Measurements from ENCODE around the gene HS6ST3.
A peak's percentile ranks its signal among the peaks of the same experiment; 100 is the strongest.
"Not testable (repeated sequence)": the region's sequence is repeated elsewhere in the genome, so short reads cannot be mapped to it uniquely, and the experiment has no call there.

Gene HS6ST3

GRCh38 chr13:96089749-96090239 lies at the start of gene HS6ST3:
HS6ST3 (plus strand) TSS chr13:96090107.
- DNase-seq (ENCODE audit: low spot score), result no peak
- no peaks in the 10 kb centered on the region for H3K36me3 Mint-ChIP-seq (ENCODE audit: low read depth)
- H3K9me3 Mint-ChIP-seq, result no peaks in the 10 kb centered on the region
- peaks cover 57% of the 10 kb centered on the region for H3K27me3 Mint-ChIP-seq (ENCODE audit: low read depth)
- H3K4me3 Mint-ChIP-seq, result peak within 1 kb of the TSS; percentile 40
- H3K27ac Mint-ChIP-seq, result no peak within 1 kb of the TSS
- no peaks in the 10 kb centered on the region for H3K4me1 Mint-ChIP-seq (ENCODE audit: low read depth)

GRCh38 chr13:96041326-96042110 lies 48.4 kb upstream of the HS6ST3 start:
- H3K9me3 Mint-ChIP-seq, result peaks cover 10% of the 10 kb centered on the region
- H3K36me3 Mint-ChIP-seq (ENCODE audit: low read depth), result no peaks in the 10 kb centered on the region
- DNase-seq (ENCODE audit: low spot score), result no peak
- no peaks in the 10 kb centered on the region for H3K27me3 Mint-ChIP-seq (ENCODE audit: low read depth)
- H3K4me1 Mint-ChIP-seq (ENCODE audit: low read depth), result no peaks in the 10 kb centered on the region
- no peak overlapping the region for H3K4me3 Mint-ChIP-seq
- no peak overlapping the region for H3K27ac Mint-ChIP-seq

GRCh38 chr13:96044238-96044637 lies 45.7 kb upstream of the HS6ST3 start:
- H3K27me3 Mint-ChIP-seq (ENCODE audit: low read depth), result no peaks in the 10 kb centered on the region
- H3K4me3 Mint-ChIP-seq, result no peak overlapping the region
- H3K27ac Mint-ChIP-seq, result no peak overlapping the region
- no peaks in the 10 kb centered on the region for H3K36me3 Mint-ChIP-seq (ENCODE audit: low read depth)
- H3K4me1 Mint-ChIP-seq (ENCODE audit: low read depth), result no peaks in the 10 kb centered on the region
- DNase-seq (ENCODE audit: low spot score), result no peak
- peaks cover 10% of the 10 kb centered on the region for H3K9me3 Mint-ChIP-seq

GRCh38 chr13:96046449-96047126 lies 43.3 kb upstream of the HS6ST3 start:
- H3K9me3 Mint-ChIP-seq, result peaks cover 15% of the 10 kb centered on the region

GRCh38 chr13:96050955-96051354 lies 39.0 kb upstream of the HS6ST3 start:
- not testable (repeated sequence) for H3K36me3 Mint-ChIP-seq (ENCODE audit: low read depth); H3K4me3 Mint-ChIP-seq; H3K27ac Mint-ChIP-seq; DNase-seq (ENCODE audit: low spot score); H3K4me1 Mint-ChIP-seq (ENCODE audit: low read depth)
- peaks cover 22% of the 10 kb centered on the region for H3K27me3 Mint-ChIP-seq (ENCODE audit: low read depth)
- peaks cover 11% of the 10 kb centered on the region for H3K9me3 Mint-ChIP-seq

More at GRCh38 chr13:96046449-96047126, 43.3 kb upstream of the HS6ST3 start:
- not testable (repeated sequence) for DNase-seq (ENCODE audit: low spot score); H3K4me1 Mint-ChIP-seq (ENCODE audit: low read depth); H3K27ac Mint-ChIP-seq; H3K36me3 Mint-ChIP-seq (ENCODE audit: low read depth); H3K4me3 Mint-ChIP-seq; H3K27me3 Mint-ChIP-seq (ENCODE audit: low read depth)

- not testable (repeated sequence) for H3K36me3 Mint-ChIP-seq (ENCODE audit: low read depth); H3K9me3 Mint-ChIP-seq; DNase-seq (ENCODE audit: low spot score); H3K4me3 Mint-ChIP-seq; H3K4me1 Mint-ChIP-seq (ENCODE audit: low read depth); H3K27ac Mint-ChIP-seq
- peaks cover 22% of the 10 kb centered on the region for H3K27me3 Mint-ChIP-seq (ENCODE audit: low read depth)
Measured at GRCh38 chr13:96051491-96051890, 38.4 kb upstream of the HS6ST3 start.

GRCh38 chr13:96051946-96052345 lies 38.0 kb upstream of the HS6ST3 start:
- not testable (repeated sequence) for H3K4me3 Mint-ChIP-seq, H3K9me3 Mint-ChIP-seq

GRCh38 chr13:96052656-96053002 lies 37.3 kb upstream of the HS6ST3 start:
- Mint-ChIP-seq H3K9me3 (peaks cover 6% of the 10 kb centered on the region), H3K4me1 (ENCODE audit: low read depth) (no peaks in the 10 kb centered on the region), H3K27ac (no peak overlapping the region), H3K4me3 (peak overlapping the region; percentile 75), H3K36me3 (ENCODE audit: low read depth) (no peaks in the 10 kb centered on the region), H3K27me3 (ENCODE audit: low read depth) (peaks cover 22% of the 10 kb centered on the region)
- DNase-seq (ENCODE audit: low spot score), result no peak

More at GRCh38 chr13:96051946-96052345, 38.0 kb upstream of the HS6ST3 start:
- peaks cover 22% of the 10 kb centered on the region for H3K27me3 Mint-ChIP-seq (ENCODE audit: low read depth)
- not testable (repeated sequence) for H3K27ac Mint-ChIP-seq; H3K4me1 Mint-ChIP-seq (ENCODE audit: low read depth); DNase-seq (ENCODE audit: low spot score); H3K36me3 Mint-ChIP-seq (ENCODE audit: low read depth)

- peak; percentile 44 for DNase-seq (ENCODE audit: low spot score)
- Mint-ChIP-seq H3K36me3 (ENCODE audit: low read depth) (no peaks in the 10 kb centered on the region), H3K9me3 (peaks cover 6% of the 10 kb centered on the region), H3K4me3 (peak within 1 kb of the TSS; percentile 75), H3K27ac (no peak within 1 kb of the TSS), H3K27me3 (ENCODE audit: low read depth) (peaks cover 22% of the 10 kb centered on the region), H3K4me1 (ENCODE audit: low read depth) (no peaks in the 10 kb centered on the region)
Measured at GRCh38 chr13:96053003-96053703, 36.8 kb upstream of the HS6ST3 start, which contains the start of gene UGGT2. UGGT2 (minus strand) TSS chr13:96053401; CDS start chr13:96053312, 89 bp downstream.

- no peak for DNase-seq (ENCODE audit: low spot score)
- Mint-ChIP-seq H3K27ac (no peak overlapping the region), H3K27me3 (ENCODE audit: low read depth) (no peaks in the 10 kb centered on the region), H3K4me3 (no peak overlapping the region), H3K4me1 (ENCODE audit: low read depth) (no peaks in the 10 kb centered on the region), H3K36me3 (ENCODE audit: low read depth) (no peaks in the 10 kb centered on the region), H3K9me3 (no peaks in the 10 kb centered on the region)
Measured at GRCh38 chr13:96065849-96066248, 24.1 kb upstream of the HS6ST3 start.

GRCh38 chr13:96068729-96069128 lies 21.2 kb upstream of the HS6ST3 start:
- Mint-ChIP-seq H3K27ac (no peak overlapping the region), H3K36me3 (ENCODE audit: low read depth) (no peaks in the 10 kb centered on the region), H3K4me3 (no peak overlapping the region), H3K27me3 (ENCODE audit: low read depth) (no peaks in the 10 kb centered on the region), H3K9me3 (no peaks in the 10 kb centered on the region), H3K4me1 (ENCODE audit: low read depth) (no peaks in the 10 kb centered on the region)
- no peak for DNase-seq (ENCODE audit: low spot score)

GRCh38 chr13:96071504-96071903 lies 18.4 kb upstream of the HS6ST3 start:
- H3K36me3 Mint-ChIP-seq (ENCODE audit: low read depth), result no peaks in the 10 kb centered on the region
- H3K4me1 Mint-ChIP-seq (ENCODE audit: low read depth), result no peaks in the 10 kb centered on the region
- H3K9me3 Mint-ChIP-seq, result no peaks in the 10 kb centered on the region
- no peak overlapping the region for H3K4me3 Mint-ChIP-seq
- no peak for DNase-seq (ENCODE audit: low spot score)
- no peaks in the 10 kb centered on the region for H3K27me3 Mint-ChIP-seq (ENCODE audit: low read depth)
- no peak overlapping the region for H3K27ac Mint-ChIP-seq

- Mint-ChIP-seq H3K4me1 (ENCODE audit: low read depth) (no peaks in the 10 kb centered on the region), H3K27me3 (ENCODE audit: low read depth) (no peaks in the 10 kb centered on the region), H3K9me3 (no peaks in the 10 kb centered on the region), H3K36me3 (ENCODE audit: low read depth) (no peaks in the 10 kb centered on the region), H3K27ac (no peak overlapping the region), H3K4me3 (no peak overlapping the region)
- DNase-seq (ENCODE audit: low spot score), result no peak
Measured at GRCh38 chr13:96072392-96072791, 17.5 kb upstream of the HS6ST3 start.
